CD4-positive, alpha-beta T cell (primary cell): Measurements from ENCODE around the gene CBR4. TPM values are rescaled to one million over a fixed set of nuclear protein-coding genes. Genes with fewer than 3 reads are reported as not detected.

Experiments used
- ATAC-seq: fragments of 200-7000 bp; cut with Tn5 transposase; one replicate; pipeline ENCODE4 v1.10.0; 2022; ENCODE audit warnings: mild to moderate bottlenecking; ENCODE audit not compliant: poor library complexity
- CTCF ChIA-PET: fragments of 350-600 bp; sonication (Branson Sonifier 250); formaldehyde crosslinking; loops from one replicate; lab custom pipeline; 2021; ENCODE audit warnings: antibody characterized with exemption, inconsistent platforms; lab: Charles Lee
- POLR2A ChIA-PET: fragments of 350-600 bp; sonication (Branson Sonifier 250); formaldehyde crosslinking; loops from one replicate; lab custom pipeline; 2021; ENCODE audit warnings: antibody characterized with exemption, inconsistent platforms; lab: Charles Lee
- DNase-seq, 14 experiments: peaks; one replicate each; pipeline ENCODE4 v3.0.0-alpha.2; 2013 to 2020; ENCODE audit warnings: mixed read lengths in 2 of 14
- H3K27ac ChIP-seq, 2 donors: one replicate each; pipeline versions ENCODE4 v1.5.1 to v1.7.0; 2013; ENCODE audit warnings: low read length in 2 of 2, low read depth in 1 of 2, mild to moderate bottlenecking in 1 of 2
- H3K27me3 ChIP-seq, 2 experiments: 1 replicate in 1 of 2; 2 replicates in 1 of 2; pipeline versions ENCODE4 v1.6.1 to v1.7.0; 2013; ENCODE audit warnings: low read length in 2 of 2, control low read depth in 1 of 2, mild to moderate bottlenecking in 1 of 2, moderate library complexity in 1 of 2; ENCODE audit not compliant: insufficient read depth in 2 of 2, control insufficient read depth in 1 of 2
- H3K36me3 ChIP-seq: one replicate; pipeline ENCODE4 v1.6.1; 2013; ENCODE audit warnings: low read length, control low read depth; ENCODE audit not compliant: insufficient read depth
- H3K4me1 ChIP-seq: one replicate; pipeline ENCODE4 v1.6.1; 2013; ENCODE audit warnings: low read length, control low read depth; ENCODE audit not compliant: insufficient read depth
- H3K4me3 ChIP-seq: one replicate; pipeline ENCODE4 v1.5.1; 2013; ENCODE audit warnings: mild to moderate bottlenecking, low read length, moderate library complexity
- H3K9me3 ChIP-seq, 2 experiments: 1 replicate in 1 of 2; 2 replicates in 1 of 2; pipeline versions ENCODE4 v1.6.1 to v1.7.0; 2013; ENCODE audit warnings: low read length in 2 of 2, mild to moderate bottlenecking in 2 of 2, control low read depth in 1 of 2, moderate library complexity in 1 of 2; ENCODE audit not compliant: control insufficient read depth in 1 of 2, insufficient read depth in 1 of 2
- H3K27ac Mint-ChIP-seq: one replicate; pipeline ENCODE4 v1.8.0; 2020; ENCODE audit warnings: mixed read lengths
- H3K27me3 Mint-ChIP-seq: one replicate; pipeline ENCODE4 v1.8.0; 2021; ENCODE audit warnings: mixed read lengths
- H3K36me3 Mint-ChIP-seq: one replicate; pipeline ENCODE4 v1.8.0; 2021; ENCODE audit warnings: low read depth, mixed read lengths
- H3K4me1 Mint-ChIP-seq: one replicate; pipeline ENCODE4 v1.8.0; 2021; ENCODE audit warnings: low read depth, mixed read lengths
- H3K4me3 Mint-ChIP-seq: one replicate; pipeline ENCODE4 v1.8.0; 2020; ENCODE audit warnings: mild to moderate bottlenecking, mixed read lengths
- H3K9me3 Mint-ChIP-seq: one replicate; pipeline ENCODE4 v1.8.0; 2020; ENCODE audit warnings: mixed read lengths
- intact Hi-C, 2 experiments: fragments of 100-400 bp; cut with DNase I in 1 of 2; cut with micrococcal nuclease in 1 of 2; formaldehyde crosslinking; loops; one replicate each; pipeline versions ENCODE4 v1.15.1 to v1.9.0; 2023 to 2025; cut with DNase I, micrococcal nuclease
- total RNA-seq, 174 experiments: library from RNA in 2 of 174; stranded (reverse) in 2 of 174; gene quantifications; one replicate each; pipeline ENCODE4 v1.2.3 and lab custom pipeline; 2021 to 2026
- TF ChIP-seq, protein P1 (sequence below): fragments of 200-600 bp; IDR thresholded peaks from one replicate; pipeline ENCODE4 v1.8.0; 2022; ENCODE audit warnings: antibody characterized with exemption, mild to moderate bottlenecking

Gene CBR4
- total RNA-seq, 2 experiments from 2014 or later, result 5.1 to 5.4 TPM

DNA sequence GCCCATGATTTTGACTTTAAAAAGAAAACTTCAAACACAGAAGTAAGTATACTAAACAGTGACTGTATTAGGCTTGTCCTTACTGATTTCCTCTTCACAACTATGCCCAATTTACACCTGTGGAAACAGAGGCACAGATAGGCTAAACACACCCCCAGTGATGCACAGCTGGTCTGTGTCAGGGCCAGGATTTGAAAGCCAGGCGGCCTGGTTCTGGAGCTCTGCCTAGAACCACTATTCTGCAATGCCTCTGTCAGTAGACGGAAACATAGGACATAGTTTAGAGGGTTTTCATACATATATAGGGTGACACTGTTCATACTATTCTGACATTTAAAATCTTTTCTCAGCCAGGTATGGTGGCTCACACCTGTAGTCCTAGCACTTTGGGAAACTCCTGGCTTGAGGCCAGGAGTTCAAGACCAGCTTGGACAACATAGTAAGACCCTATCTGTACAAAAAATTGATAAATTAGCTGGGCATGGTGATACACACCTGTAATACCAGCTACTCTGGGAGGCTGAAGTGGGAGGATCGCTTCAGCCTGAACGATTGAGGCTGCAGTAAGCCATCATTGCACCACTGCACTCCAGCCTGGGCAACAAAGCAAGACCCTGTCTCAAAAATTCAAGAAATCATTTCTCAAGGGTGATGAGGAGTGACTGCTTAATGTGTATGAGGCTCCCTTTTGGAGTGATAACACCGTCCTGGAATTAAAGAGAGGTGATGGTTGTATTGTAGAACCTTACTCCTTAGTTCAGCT is 23.0 kb upstream of the CBR4 start:
- no peaks in the 10 kb centered on the region for H3K4me1 ChIP-seq
- CTCF ChIA-PET, result no interaction called here
- no peak overlapping the region for H3K4me3 ChIP-seq
- H3K27me3 ChIP-seq, result no peaks in the 10 kb centered on the region
- POLR2A ChIA-PET, result no interaction called here
- TF ChIP-seq, protein P1, sequence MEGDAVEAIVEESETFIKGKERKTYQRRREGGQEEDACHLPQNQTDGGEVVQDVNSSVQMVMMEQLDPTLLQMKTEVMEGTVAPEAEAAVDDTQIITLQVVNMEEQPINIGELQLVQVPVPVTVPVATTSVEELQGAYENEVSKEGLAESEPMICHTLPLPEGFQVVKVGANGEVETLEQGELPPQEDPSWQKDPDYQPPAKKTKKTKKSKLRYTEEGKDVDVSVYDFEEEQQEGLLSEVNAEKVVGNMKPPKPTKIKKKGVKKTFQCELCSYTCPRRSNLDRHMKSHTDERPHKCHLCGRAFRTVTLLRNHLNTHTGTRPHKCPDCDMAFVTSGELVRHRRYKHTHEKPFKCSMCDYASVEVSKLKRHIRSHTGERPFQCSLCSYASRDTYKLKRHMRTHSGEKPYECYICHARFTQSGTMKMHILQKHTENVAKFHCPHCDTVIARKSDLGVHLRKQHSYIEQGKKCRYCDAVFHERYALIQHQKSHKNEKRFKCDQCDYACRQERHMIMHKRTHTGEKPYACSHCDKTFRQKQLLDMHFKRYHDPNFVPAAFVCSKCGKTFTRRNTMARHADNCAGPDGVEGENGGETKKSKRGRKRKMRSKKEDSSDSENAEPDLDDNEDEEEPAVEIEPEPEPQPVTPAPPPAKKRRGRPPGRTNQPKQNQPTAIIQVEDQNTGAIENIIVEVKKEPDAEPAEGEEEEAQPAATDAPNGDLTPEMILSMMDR, result no peak
- no peak for DNase-seq
- Mint-ChIP-seq H3K9me3 (no peaks in the 10 kb centered on the region), H3K27me3 (peaks cover under 1% of the 10 kb centered on the region), H3K4me1 (no peaks in the 10 kb centered on the region), H3K4me3 (no peak overlapping the region), H3K27ac (no peak overlapping the region), H3K36me3 (no peaks in the 10 kb centered on the region)
- no peak for ATAC-seq
- no peaks in the 10 kb centered on the region for H3K36me3 ChIP-seq
- H3K9me3 ChIP-seq, result no peaks in the 10 kb centered on the region
- intact Hi-C loops, result no loop called here
- H3K27ac ChIP-seq, result no peak overlapping the region

DNA sequence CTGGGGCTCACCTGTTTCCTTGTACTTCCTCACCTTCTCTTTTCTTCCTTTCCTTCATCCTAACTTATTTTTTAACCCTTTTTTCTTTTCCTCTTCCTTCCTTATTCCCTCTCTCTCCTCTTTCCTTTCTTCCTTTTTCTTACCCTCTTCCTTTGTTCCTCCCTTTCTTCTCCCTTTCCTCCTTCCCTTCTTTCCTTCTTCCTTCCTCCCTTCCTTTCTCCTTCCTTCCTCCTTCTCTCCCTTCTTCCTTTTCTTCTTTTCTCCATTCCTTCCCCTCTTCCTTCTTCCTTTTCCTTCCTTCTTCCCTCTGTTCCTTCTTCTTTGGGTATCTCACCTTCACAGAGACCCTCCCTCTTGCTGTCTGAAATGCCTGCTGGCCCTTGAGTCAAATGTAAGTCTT is 22.1 kb upstream of the CBR4 start:
- Histone ChIP-seq H3K27me3 (no peaks in the 10 kb centered on the region), H3K4me3 (no peak overlapping the region), H3K27ac (no peak overlapping the region), H3K9me3 (no peaks in the 10 kb centered on the region), H3K36me3 (no peaks in the 10 kb centered on the region), H3K4me1 (no peaks in the 10 kb centered on the region)
- Mint-ChIP-seq H3K27me3 (peaks cover 5% of the 10 kb centered on the region), H3K4me3 (no peak overlapping the region), H3K9me3 (no peaks in the 10 kb centered on the region), H3K27ac (no peak overlapping the region), H3K4me1 (no peaks in the 10 kb centered on the region), H3K36me3 (no peaks in the 10 kb centered on the region)
- TF ChIP-seq, protein P1, result no peak
- DNase-seq (no peak), ATAC-seq (no peak)
- intact Hi-C loops, result no loop called here
- ChIA-PET POLR2A (no interaction called here), CTCF (no interaction called here)

GRCh38 chr4:169031392-169031791 is 21.3 kb upstream of the CBR4 start:
- TF ChIP-seq, protein P1, result no peak
- Mint-ChIP-seq H3K4me1 (no peaks in the 10 kb centered on the region), H3K4me3 (no peak overlapping the region), H3K9me3 (no peaks in the 10 kb centered on the region), H3K27me3 (peaks cover 5% of the 10 kb centered on the region), H3K27ac (no peak overlapping the region), H3K36me3 (no peaks in the 10 kb centered on the region)
- no peaks in the 10 kb centered on the region for H3K36me3 ChIP-seq
- intact Hi-C loops, result no loop called here
- no peak overlapping the region for H3K27ac ChIP-seq
- ChIA-PET CTCF (no interaction called here), POLR2A (no interaction called here)
- no peaks in the 10 kb centered on the region for H3K9me3 ChIP-seq
- no peaks in the 10 kb centered on the region for H3K27me3 ChIP-seq
- no peak for DNase-seq
- H3K4me1 ChIP-seq, result no peaks in the 10 kb centered on the region
- H3K4me3 ChIP-seq, result no peak overlapping the region
- ATAC-seq, result no peak
